Activated T-helper 2 cell treated with anti-CD3 and anti-CD28 coated beads, Interferon-gamma antibody, Interleukin-2, Interleukin-4, amounts not matched to agents 10 μg/mL and 5 μg/mL and 100 μg/mL, durations not matched to agents 14 hours and 24 hours and 36 hours (primary cell): ENCODE results near the gene C21orf58. TPM values are rescaled to one million over a fixed set of nuclear protein-coding genes. Genes with fewer than 3 reads are reported as not detected.
"Not testable (repeated sequence)": the region's sequence is repeated elsewhere in the genome, so short reads cannot be mapped to it uniquely, and the experiment has no call there.

Source experiments
- DNase-seq: peaks from one replicate; pipeline ENCODE4 v3.0.0; 2021; ENCODE audit warnings: low spot score
- H3K27ac Mint-ChIP-seq: one replicate; pipeline ENCODE4 v1.8.0; 2021; ENCODE audit warnings: mixed read lengths
- H3K27me3 Mint-ChIP-seq: one replicate; pipeline ENCODE4 v1.8.0; 2021; ENCODE audit warnings: low read depth, mixed read lengths
- H3K36me3 Mint-ChIP-seq: one replicate; pipeline ENCODE4 v1.8.0; 2021; ENCODE audit warnings: low read depth, mixed read lengths
- H3K4me1 Mint-ChIP-seq: one replicate; pipeline ENCODE4 v1.8.0; 2021; ENCODE audit warnings: low read depth, mixed read lengths
- H3K4me3 Mint-ChIP-seq: one replicate; pipeline ENCODE4 v1.8.0; 2021; ENCODE audit warnings: low read depth, mild to moderate bottlenecking, moderate library complexity, mixed read lengths
- H3K9me3 Mint-ChIP-seq: one replicate; pipeline ENCODE4 v1.8.0; 2021; ENCODE audit warnings: mixed read lengths
- intact Hi-C: fragments of 100-400 bp; cut with micrococcal nuclease; formaldehyde crosslinking; loops from one replicate; pipeline ENCODE4 v1.15.1; 2023
- total RNA-seq: library from RNA; stranded (reverse); gene quantifications from 2 replicates; pipeline ENCODE4 v1.2.3, GENCODE V29; 2022

C21orf58 gene
- total RNA-seq = 32.2 and 32.8 TPM in 2 replicates

GRCh38 chr21:46323710-46324389 is at the start of gene C21orf58, which contains the start of gene PCNT:
Gene C21orf58, minus strand, starts transcription at chr21:46323870. Its CDS starts 1,132 bp downstream, at chr21:46322738.
Gene PCNT, plus strand, starts transcription at chr21:46324156. Its CDS starts 73 bp downstream, at chr21:46324229.
- Mint-ChIP-seq H3K27me3 (no peaks in the 10 kb centered on the region), H3K9me3 (no peaks in the 10 kb centered on the region), H3K27ac (peak within 1 kb of the TSS; percentile 99), H3K4me1 (peaks cover 30% of the 10 kb centered on the region), H3K4me3 (peak within 1 kb of the TSS; percentile 97), H3K36me3 (peaks cover 48% of the 10 kb centered on the region)
- peak; percentile 98 for DNase-seq
- intact Hi-C loops = loop anchor here (1.0 to 10.0 kb wide), 3 partner anchors 38 to 349 kb away; partner anchors contain the start of genes LSS and YBEY

- H3K4me3 Mint-ChIP-seq, intact Hi-C loops, DNase-seq, H3K27me3 Mint-ChIP-seq, H3K27ac Mint-ChIP-seq, H3K9me3 Mint-ChIP-seq: not testable (repeated sequence)
- H3K36me3 Mint-ChIP-seq = peaks cover 39% of the 10 kb centered on the region
- H3K4me1 Mint-ChIP-seq = peaks cover 19% of the 10 kb centered on the region
Observed at GRCh38 chr21:46372947-46373346, 49.3 kb upstream of the C21orf58 start.

GRCh38 chr21:46372014-46372485 is 48.4 kb upstream of the C21orf58 start:
- Mint-ChIP-seq H3K36me3 (peaks cover 33% of the 10 kb centered on the region), H3K27ac (no peak overlapping the region), H3K4me1 (peaks cover 19% of the 10 kb centered on the region), H3K27me3 (no peaks in the 10 kb centered on the region), H3K9me3 (no peaks in the 10 kb centered on the region), H3K4me3 (no peak overlapping the region)
- no peak for DNase-seq
- intact Hi-C loops = no loop called here

GRCh38 chr21:46371204-46372013 is 47.7 kb upstream of the C21orf58 start:
- intact Hi-C loops = no loop called here
- H3K27me3 Mint-ChIP-seq = no peaks in the 10 kb centered on the region
- no peak overlapping the region for H3K4me3 Mint-ChIP-seq

GRCh38 chr21:46369520-46370235 is 46.0 kb upstream of the C21orf58 start:
- Mint-ChIP-seq H3K36me3 (peaks cover 52% of the 10 kb centered on the region), H3K27me3 (no peaks in the 10 kb centered on the region), H3K27ac (peak overlapping the region; percentile 86), H3K4me1 (peaks cover 19% of the 10 kb centered on the region), H3K4me3 (no peak overlapping the region), H3K9me3 (no peaks in the 10 kb centered on the region)
- no peak for DNase-seq
- intact Hi-C loops = no loop called here

More at GRCh38 chr21:46371204-46372013, 47.7 kb upstream of the C21orf58 start:
- peaks cover 19% of the 10 kb centered on the region for H3K4me1 Mint-ChIP-seq
- H3K9me3 Mint-ChIP-seq = no peaks in the 10 kb centered on the region
- no peak for DNase-seq
- H3K36me3 Mint-ChIP-seq = peaks cover 39% of the 10 kb centered on the region
- no peak overlapping the region for H3K27ac Mint-ChIP-seq

- H3K4me3 Mint-ChIP-seq = no peak overlapping the region
- H3K9me3 Mint-ChIP-seq = no peaks in the 10 kb centered on the region
- peak; percentile 22 for DNase-seq
- peaks cover 19% of the 10 kb centered on the region for H3K4me1 Mint-ChIP-seq
- H3K36me3 Mint-ChIP-seq = peaks cover 54% of the 10 kb centered on the region
- no peaks in the 10 kb centered on the region for H3K27me3 Mint-ChIP-seq
- intact Hi-C loops = no loop called here
- peak overlapping the region; percentile 86 for H3K27ac Mint-ChIP-seq
Observed at GRCh38 chr21:46368533-46369285, 45.0 kb upstream of the C21orf58 start.

GRCh38 chr21:46366966-46367365 is 43.3 kb upstream of the C21orf58 start:
- H3K27me3 Mint-ChIP-seq = no peaks in the 10 kb centered on the region
- no peak overlapping the region for H3K4me3 Mint-ChIP-seq
- intact Hi-C loops = no loop called here
- no peak for DNase-seq
- H3K27ac Mint-ChIP-seq = no peak overlapping the region
- peaks cover 19% of the 10 kb centered on the region for H3K4me1 Mint-ChIP-seq
- peaks cover 55% of the 10 kb centered on the region for H3K36me3 Mint-ChIP-seq
- no peaks in the 10 kb centered on the region for H3K9me3 Mint-ChIP-seq

- intact Hi-C loops = no loop called here
- Mint-ChIP-seq H3K9me3 (no peaks in the 10 kb centered on the region), H3K27ac (no peak overlapping the region), H3K36me3 (peaks cover 55% of the 10 kb centered on the region), H3K4me3 (no peak overlapping the region), H3K4me1 (peaks cover 17% of the 10 kb centered on the region), H3K27me3 (no peaks in the 10 kb centered on the region)
- no peak for DNase-seq
Observed at GRCh38 chr21:46366561-46366960, 42.9 kb upstream of the C21orf58 start.

GRCh38 chr21:46366091-46366490 is 42.4 kb upstream of the C21orf58 start:
- no peaks in the 10 kb centered on the region for H3K9me3 Mint-ChIP-seq
- intact Hi-C loops = no loop called here
- no peak for DNase-seq
- H3K27me3 Mint-ChIP-seq = no peaks in the 10 kb centered on the region
- no peak overlapping the region for H3K4me3 Mint-ChIP-seq
- peaks cover 54% of the 10 kb centered on the region for H3K36me3 Mint-ChIP-seq
- peaks cover 16% of the 10 kb centered on the region for H3K4me1 Mint-ChIP-seq
- H3K27ac Mint-ChIP-seq = no peak overlapping the region

- H3K4me1 Mint-ChIP-seq = peaks cover 5% of the 10 kb centered on the region
- H3K27me3 Mint-ChIP-seq = no peaks in the 10 kb centered on the region
- H3K27ac Mint-ChIP-seq = no peak overlapping the region
- no peaks in the 10 kb centered on the region for H3K9me3 Mint-ChIP-seq
- no peak overlapping the region for H3K4me3 Mint-ChIP-seq
- no peak for DNase-seq
- intact Hi-C loops = no loop called here
- peaks cover 50% of the 10 kb centered on the region for H3K36me3 Mint-ChIP-seq
Observed at GRCh38 chr21:46363698-46364097, 40.0 kb upstream of the C21orf58 start.

GRCh38 chr21:46362946-46363345 is 39.3 kb upstream of the C21orf58 start:
- no peak overlapping the region for H3K4me3 Mint-ChIP-seq
- intact Hi-C loops = no loop called here
- DNase-seq = no peak
- H3K4me1 Mint-ChIP-seq = no peaks in the 10 kb centered on the region
- no peak overlapping the region for H3K27ac Mint-ChIP-seq
- no peaks in the 10 kb centered on the region for H3K27me3 Mint-ChIP-seq
- peaks cover 50% of the 10 kb centered on the region for H3K36me3 Mint-ChIP-seq
- no peaks in the 10 kb centered on the region for H3K9me3 Mint-ChIP-seq

- H3K27me3 Mint-ChIP-seq = no peaks in the 10 kb centered on the region
- H3K4me1 Mint-ChIP-seq = no peaks in the 10 kb centered on the region
- no peak overlapping the region for H3K27ac Mint-ChIP-seq
- H3K4me3 Mint-ChIP-seq = no peak overlapping the region
- no peaks in the 10 kb centered on the region for H3K9me3 Mint-ChIP-seq
- H3K36me3 Mint-ChIP-seq = peaks cover 55% of the 10 kb centered on the region
- DNase-seq = no peak
- intact Hi-C loops = no loop called here
Observed at GRCh38 chr21:46361935-46362334, 38.3 kb upstream of the C21orf58 start.
